Endothelial cell of umbilical vein (primary cell): ENCODE results near the gene MOK. TPM values are rescaled to one million over a fixed set of nuclear protein-coding genes. Genes with fewer than 3 reads are reported as not detected.

Source experiments
- BruUV-seq: library from RNA; stranded (reverse); fragments of 400-500 nt; replicated peaks from 2 replicates; lab custom pipeline; 2021; lab: Mats Ljungman, UMichigan
- CTCF ChIA-PET: fragments of 300-600, 350-600 bp; sonication (Branson Sonifier 250); formaldehyde crosslinking; loops from one replicate; lab custom pipeline; 2021; ENCODE audit warnings: antibody characterized with exemption, inconsistent platforms; lab: Charles Lee
- POLR2A ChIA-PET: fragments of 300-600, 350-600 bp; sonication (Branson Sonifier 250); formaldehyde crosslinking; loops from one replicate; lab custom pipeline; 2021; ENCODE audit warnings: antibody characterized with exemption, inconsistent platforms; lab: Charles Lee
- DNase-seq: peaks from one replicate; pipeline ENCODE4 v3.0.0-alpha.2; 2011; ENCODE audit warnings: low read depth, low spot score
- FAIRE-seq: peaks from 2 replicates; lab custom pipeline; 2011; peaks lifted over from hg19 to GRCh38; lab: Jason Lieb, UNC
- H2AFZ ChIP-seq: 2 replicates; pipeline ENCODE4 v1.6.0; 2012; ENCODE audit warnings: low read depth, low read length, control low read depth, inconsistent platforms
- H3K27ac ChIP-seq: 2 replicates; pipeline ENCODE4 v1.5.1; 2011; ENCODE audit warnings: low read depth, mild to moderate bottlenecking, control low read depth, low read length, moderate library complexity; ENCODE audit not compliant: insufficient read depth
- H3K27me3 ChIP-seq, 2 experiments: 2 replicates each; pipeline versions ENCODE4 v1.6.0 to v1.6.1; 2011; ENCODE audit warnings: low read length in 2 of 2, mixed read lengths in 1 of 2; ENCODE audit not compliant: control insufficient read depth in 2 of 2, insufficient read depth in 2 of 2
- H3K36me3 ChIP-seq, 2 experiments: 2 replicates in 1 of 2; 3 replicates in 1 of 2; pipeline ENCODE4 v1.5.1; 2011; ENCODE audit warnings: low read length in 2 of 2, mild to moderate bottlenecking in 1 of 2, moderate library complexity in 1 of 2; ENCODE audit not compliant: control insufficient read depth in 2 of 2, insufficient read depth in 2 of 2; ENCODE audit errors: extremely low read depth in 1 of 2
- H3K4me1 ChIP-seq: 3 replicates; pipeline ENCODE4 v1.5.1; 2011; ENCODE audit warnings: mild to moderate bottlenecking, low read length; ENCODE audit not compliant: control insufficient read depth, insufficient read depth; ENCODE audit errors: extremely low read depth
- H3K4me2 ChIP-seq: 2 replicates; pipeline ENCODE4 v1.6.1; 2011; ENCODE audit warnings: low read length, control low read depth, mixed read lengths; ENCODE audit not compliant: insufficient read depth
- H3K4me3 ChIP-seq, 3 experiments: fragments of 200-600 bp in 1 of 3; sonication (generic), shearing (Covaris generic) in 1 of 3; replicated peaks in 1 of 3; 2 replicates each; pipeline ENCODE4 v1.5.1; 2011 to 2016; ENCODE audit warnings: control low read depth in 3 of 3, low read length in 3 of 3, mild to moderate bottlenecking in 2 of 3, inconsistent platforms in 1 of 3, low read depth in 1 of 3, moderate library complexity in 1 of 3; ENCODE audit not compliant: insufficient read depth in 1 of 3
- H3K79me2 ChIP-seq: 2 replicates; pipeline ENCODE4 v1.6.0; 2012; ENCODE audit warnings: low read length, inconsistent platforms; ENCODE audit not compliant: control insufficient read depth, insufficient read depth
- H3K9ac ChIP-seq: replicated peaks from 2 replicates; pipeline ENCODE3; 2011; ENCODE audit warnings: low read length, control low read depth; ENCODE audit not compliant: insufficient read depth; ENCODE audit errors: extremely low read depth
- H3K9me1 ChIP-seq: replicated peaks from 3 replicates; pipeline ENCODE4 v1.6.0; 2011; ENCODE audit warnings: mild to moderate bottlenecking, low read length; ENCODE audit not compliant: control insufficient read depth, insufficient read depth; ENCODE audit errors: extremely low read depth
- H3K9me3 ChIP-seq: replicated peaks from 2 replicates; pipeline ENCODE4 v1.5.1; 2012; ENCODE audit warnings: low read length, inconsistent platforms; ENCODE audit not compliant: control insufficient read depth, insufficient read depth
- H4K20me1 ChIP-seq: replicated peaks from 2 replicates; pipeline ENCODE3; 2011; ENCODE audit warnings: mild to moderate bottlenecking, low read length; ENCODE audit not compliant: control insufficient read depth, insufficient read depth; ENCODE audit errors: extremely low read depth
- FOS ChIP-seq: IDR thresholded peaks from 2 replicates; pipeline ENCODE4 v1.6.1; 2011; ENCODE audit warnings: mild to moderate bottlenecking, low read length, moderate library complexity, borderline replicate concordance; ENCODE audit not compliant: insufficient read depth
- GATA2 ChIP-seq: IDR thresholded peaks from 2 replicates; pipeline ENCODE4 v1.7.0; 2011; ENCODE audit warnings: low read depth, mild to moderate bottlenecking, moderate library complexity, mixed read lengths, low read length; ENCODE audit not compliant: insufficient read length, insufficient read depth
- JUN ChIP-seq: IDR thresholded peaks from 2 replicates; pipeline ENCODE4 v1.6.1; 2011; ENCODE audit warnings: borderline replicate concordance, low read depth; ENCODE audit not compliant: insufficient read length, insufficient read depth
- MYC ChIP-seq: IDR thresholded peaks from one replicate; pipeline ENCODE4 v1.6.1; 2011; ENCODE audit warnings: mild to moderate bottlenecking, low read depth, low read length
- POLR2A ChIP-seq: IDR thresholded peaks from 2 replicates; pipeline ENCODE4 v1.6.1; 2012; ENCODE audit warnings: low read depth, mild to moderate bottlenecking, control low read depth, low read length
- POLR2AphosphoS5 ChIP-seq: IDR thresholded peaks from 2 replicates; pipeline ENCODE4 v1.6.1; 2012; ENCODE audit warnings: low read depth, mild to moderate bottlenecking, control low read depth, low read length, moderate library complexity; ENCODE audit not compliant: insufficient read depth
- dilution Hi-C: fragments of 300-500 bp; cut with MboI; formaldehyde crosslinking; loops from one replicate; pipeline ENCODE4 v1.15.0; 2019; ENCODE audit warnings: low sequenced_read_pairs; ENCODE audit not compliant: extremely low pct_ligation_motif_present
- intact Hi-C: fragments of 100-400 bp; cut with micrococcal nuclease; formaldehyde crosslinking; loops from one replicate; pipeline ENCODE4 v1.10.0; 2022
- polyA plus RNA-seq, 4 experiments: library from polyadenylated mRNA; depleted of rRNA in 3 of 4; stranded (reverse) in 3 of 4; unstranded in 1 of 4; fragments of >200 nt; gene quantifications; 2 replicates each; pipeline versions ENCODE4 v1.2.1 to v1.2.3, GENCODE V29; 2011 to 2012; ENCODE audit warnings: missing spikeins in 1 of 4
- total RNA-seq: library from RNA; stranded (reverse); gene quantifications from 2 replicates; pipeline ENCODE4 v1.2.3, GENCODE V29; 2021
- TF ChIP-seq, protein P1 (sequence below): IDR thresholded peaks from 2 replicates; pipeline ENCODE4 v1.6.1; 2011; ENCODE audit not compliant: insufficient read depth, insufficient read length
- TF ChIP-seq, protein P2 (sequence below), 2 donors: IDR thresholded peaks; 1 replicate in 1 of 2; 2 replicates in 1 of 2; pipeline ENCODE4 v1.5.1; 2011; ENCODE audit warnings: low read length in 2 of 2, mild to moderate bottlenecking in 2 of 2, moderate library complexity in 2 of 2, control low read depth in 1 of 2, inconsistent platforms in 1 of 2, low read depth in 1 of 2; ENCODE audit not compliant: insufficient read depth in 1 of 2; ENCODE audit errors: extremely low read depth in 1 of 2

The MOK gene
- total and polyA plus RNA-seq, 2 donors (not counting 3 experiments of a cell fraction or from before 2014, with no cell fraction given) = 6.1 to 8.6 TPM

DNA sequence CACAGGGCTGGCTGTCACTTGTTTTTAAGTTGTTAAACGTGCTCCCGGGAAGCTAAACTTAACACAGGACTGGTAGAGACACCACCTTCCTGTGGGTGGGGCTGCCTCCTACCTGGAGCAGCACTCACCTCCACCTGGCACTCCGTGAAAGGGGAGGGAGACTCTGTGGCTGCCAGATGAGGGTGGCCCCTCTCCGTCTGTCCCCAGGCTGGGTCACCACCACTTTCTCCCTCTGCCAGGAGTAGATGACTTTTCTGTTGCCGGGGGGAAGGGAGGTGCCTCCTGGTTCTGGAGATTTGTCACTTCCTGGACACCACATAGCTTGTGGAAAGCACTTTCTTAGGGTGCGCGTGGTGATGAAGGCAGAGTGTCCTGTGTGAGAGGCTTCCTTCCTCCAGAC lies 83.9 kb downstream of the MOK start:
- peak; percentile 90 for FAIRE-seq
- H3K4me1 ChIP-seq = peaks cover 8% of the 10 kb centered on the region
- peak overlapping the region; percentile 38 for H3K4me2 ChIP-seq
- no peaks in the 10 kb centered on the region for H4K20me1 ChIP-seq
- H2AFZ ChIP-seq = peak overlapping the region; percentile 62
- H3K4me3 ChIP-seq = no peak overlapping the region
- H3K9me3 ChIP-seq = no peaks in the 10 kb centered on the region
- H3K27me3 ChIP-seq = no peaks in the 10 kb centered on the region
- CTCF ChIA-PET = interaction anchor here (1.1 to 1.2 kb wide), 2 partner anchors 45 to 93 kb away, joined by 3 to 5 read pairs; no protein-coding TSS in a partner anchor
- peak overlapping the region; percentile 47 for H3K27ac ChIP-seq
- POLR2A ChIA-PET = no interaction called here
- H3K79me2 ChIP-seq = no peaks in the 10 kb centered on the region
- peak overlapping the region; percentile 31 for H3K9ac ChIP-seq
- BruUV-seq = no TSS peak
- intact Hi-C loops (no loop called here), dilution Hi-C loops (no loop called here)
- no peaks in the 10 kb centered on the region for H3K36me3 ChIP-seq
- TF ChIP-seq JUN (no peak), FOS (no peak), MYC (no peak), POLR2AphosphoS5 (no peak), GATA2 (no peak), POLR2A (no peak)
- TF ChIP-seq, protein P1, sequence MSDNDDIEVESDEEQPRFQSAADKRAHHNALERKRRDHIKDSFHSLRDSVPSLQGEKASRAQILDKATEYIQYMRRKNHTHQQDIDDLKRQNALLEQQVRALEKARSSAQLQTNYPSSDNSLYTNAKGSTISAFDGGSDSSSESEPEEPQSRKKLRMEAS = no peak
- TF ChIP-seq, protein P2, sequence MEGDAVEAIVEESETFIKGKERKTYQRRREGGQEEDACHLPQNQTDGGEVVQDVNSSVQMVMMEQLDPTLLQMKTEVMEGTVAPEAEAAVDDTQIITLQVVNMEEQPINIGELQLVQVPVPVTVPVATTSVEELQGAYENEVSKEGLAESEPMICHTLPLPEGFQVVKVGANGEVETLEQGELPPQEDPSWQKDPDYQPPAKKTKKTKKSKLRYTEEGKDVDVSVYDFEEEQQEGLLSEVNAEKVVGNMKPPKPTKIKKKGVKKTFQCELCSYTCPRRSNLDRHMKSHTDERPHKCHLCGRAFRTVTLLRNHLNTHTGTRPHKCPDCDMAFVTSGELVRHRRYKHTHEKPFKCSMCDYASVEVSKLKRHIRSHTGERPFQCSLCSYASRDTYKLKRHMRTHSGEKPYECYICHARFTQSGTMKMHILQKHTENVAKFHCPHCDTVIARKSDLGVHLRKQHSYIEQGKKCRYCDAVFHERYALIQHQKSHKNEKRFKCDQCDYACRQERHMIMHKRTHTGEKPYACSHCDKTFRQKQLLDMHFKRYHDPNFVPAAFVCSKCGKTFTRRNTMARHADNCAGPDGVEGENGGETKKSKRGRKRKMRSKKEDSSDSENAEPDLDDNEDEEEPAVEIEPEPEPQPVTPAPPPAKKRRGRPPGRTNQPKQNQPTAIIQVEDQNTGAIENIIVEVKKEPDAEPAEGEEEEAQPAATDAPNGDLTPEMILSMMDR (IDR thresholded peaks at IDR 0.05; ENCODE audit: extremely low read depth in 1 of 2, insufficient read depth in 1 of 2, low read depth in 1 of 2, low read length in 2 of 2) = no peak
- peak; percentile 44 for DNase-seq
- H3K9me1 ChIP-seq = no peaks in the 10 kb centered on the region
